Measurements from ENCODE around the gene BTRC.

BTRC gene

GRCh38 chr10:101446947-101447346 is 93.0 kb downstream of the BTRC start:
- no peak for DNase-seq

DNA sequence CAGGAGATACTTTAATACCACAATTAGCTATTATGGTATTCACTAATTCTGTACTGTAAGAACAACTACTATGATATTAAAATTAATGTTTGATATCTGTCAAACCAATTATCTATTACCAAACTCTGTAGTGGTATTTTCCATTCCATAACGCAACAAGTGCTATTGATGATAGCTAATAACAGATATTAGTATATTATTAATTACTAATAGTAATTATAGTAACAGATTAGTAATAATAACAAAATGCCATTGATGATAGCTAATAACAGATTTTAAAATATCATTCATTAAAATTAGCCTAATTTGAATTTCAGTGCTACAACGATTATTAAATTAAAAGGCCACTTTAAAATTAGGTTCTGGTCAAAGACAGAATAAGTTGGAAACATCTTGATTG is 93.5 kb downstream of the BTRC start:
- no peak for DNase-seq

GRCh38 chr10:101450277-101451080 is 96.5 kb downstream of the BTRC start:
- no peak for DNase-seq

DNA sequence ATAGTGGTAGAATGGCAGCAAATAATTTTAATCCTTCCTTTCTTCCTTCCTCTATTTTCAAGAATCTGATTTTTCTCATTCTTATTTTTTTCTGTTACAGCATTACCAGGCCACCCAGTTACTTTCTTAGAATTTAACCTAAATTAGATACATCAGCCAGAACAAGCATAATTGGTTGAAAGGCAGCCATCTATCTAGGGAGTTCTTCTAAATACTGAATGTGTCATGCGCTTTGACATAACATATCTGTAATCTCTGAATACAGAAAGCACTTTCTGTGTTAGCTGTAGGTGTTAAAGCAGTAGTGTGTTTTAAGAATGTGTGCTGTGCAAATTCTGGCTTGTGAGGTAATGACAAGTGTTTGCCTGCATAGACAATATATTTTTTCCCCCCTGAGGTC is 97.3 kb downstream of the BTRC start:
- no peak for DNase-seq

DNA sequence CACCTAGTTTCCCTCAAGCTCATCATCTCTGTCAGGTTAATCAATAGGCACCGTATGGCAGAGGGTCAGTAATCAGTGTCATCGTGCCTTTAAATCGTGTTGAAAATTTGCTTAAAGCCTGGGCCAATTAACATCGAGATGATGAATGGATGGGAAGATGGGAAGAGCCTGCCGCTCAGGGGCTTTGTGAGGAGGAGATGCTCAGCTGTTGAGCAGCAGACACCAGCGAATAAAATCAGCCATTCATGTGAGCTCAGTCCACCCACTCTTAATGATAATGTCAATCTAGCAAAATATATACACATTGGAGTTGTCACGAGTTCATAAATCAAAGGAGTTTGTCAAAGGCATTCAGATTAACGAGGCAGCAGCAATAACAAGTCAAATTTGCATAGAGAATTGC is 97.7 kb downstream of the BTRC start:
- no peak for DNase-seq

GRCh38 chr10:101452176-101452575 is 98.2 kb downstream of the BTRC start:
- DNase-seq, result no peak

DNA sequence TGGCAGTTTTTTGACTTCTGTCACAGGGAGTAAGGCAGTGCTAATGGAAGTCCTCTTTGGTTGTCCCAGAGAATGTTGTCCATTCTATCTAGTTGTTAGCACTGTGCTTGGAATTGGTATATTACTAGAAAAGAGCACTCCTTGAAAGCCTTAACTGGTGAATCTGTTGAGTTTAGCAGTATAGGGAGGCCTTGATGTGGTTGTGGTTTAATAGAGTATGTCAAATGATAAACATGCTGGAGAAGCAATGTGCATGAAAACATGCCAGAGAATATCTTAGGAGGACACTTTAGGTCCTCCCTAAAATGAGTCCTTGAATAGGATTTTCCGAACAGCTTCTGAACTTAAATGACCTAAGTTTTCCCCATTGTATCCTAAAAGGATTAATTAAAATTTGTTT is 98.6 kb downstream of the BTRC start:
- no peak for DNase-seq

GRCh38 chr10:101453318-101453717 is 99.4 kb downstream of the BTRC start:
- no peak for DNase-seq

DNA sequence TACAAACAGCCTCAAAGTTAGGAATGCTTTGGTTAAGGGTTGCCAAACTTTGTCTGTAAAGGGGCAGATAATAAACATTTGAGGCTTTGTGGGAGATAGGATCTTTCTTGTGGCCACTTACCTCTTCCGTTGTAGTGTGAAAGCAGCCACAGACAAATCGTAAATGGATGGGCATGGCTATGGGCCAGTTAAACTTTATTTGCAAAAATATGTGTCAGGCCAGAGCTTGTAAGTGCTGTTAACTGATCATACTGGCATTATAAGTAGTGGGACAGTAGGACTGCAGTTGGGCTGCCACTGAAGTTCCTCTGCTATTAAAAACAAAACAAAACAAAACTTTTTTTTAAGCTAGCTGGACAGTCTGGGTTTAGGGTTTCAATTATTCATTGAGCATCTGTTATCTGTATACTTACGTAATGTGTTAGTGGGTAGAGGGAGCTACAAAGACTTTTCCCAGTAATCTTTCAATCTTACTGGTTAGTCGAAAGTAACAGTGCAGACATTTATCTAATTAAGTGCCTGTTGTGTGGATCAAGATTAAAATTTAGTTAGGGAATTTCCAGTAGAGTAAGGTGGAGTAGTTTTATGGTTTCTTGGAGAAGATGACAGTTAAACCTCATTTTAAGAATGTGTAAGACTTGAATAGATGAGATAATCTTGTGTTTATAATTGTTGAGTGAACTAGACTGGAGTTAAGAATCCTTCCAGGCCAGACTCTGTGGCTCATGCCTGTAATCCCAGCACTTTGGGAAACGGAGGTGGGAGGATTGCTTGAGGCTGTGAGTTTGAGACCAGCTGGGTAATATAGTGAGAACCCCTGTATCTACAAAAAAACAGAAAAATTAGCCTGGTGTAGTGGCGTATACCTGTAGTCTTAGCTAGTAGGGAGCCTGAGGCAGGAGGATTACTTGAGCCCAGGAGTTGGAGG is 100.1 kb downstream of the BTRC start:
- no peak for DNase-seq

- DNase-seq, result no peak
These were observed 104.9 kb downstream of the BTRC start for GRCh38 chr10:101458869-101459268.

GRCh38 chr10:101464082-101464481 is 110.1 kb downstream of the BTRC start:
- no peak for DNase-seq

GRCh38 chr10:101464599-101464998 is 110.6 kb downstream of the BTRC start:
- no peak for DNase-seq

- no peak for DNase-seq
These were observed 112.3 kb downstream of the BTRC start for GRCh38 chr10:101466016-101466912.

DNA sequence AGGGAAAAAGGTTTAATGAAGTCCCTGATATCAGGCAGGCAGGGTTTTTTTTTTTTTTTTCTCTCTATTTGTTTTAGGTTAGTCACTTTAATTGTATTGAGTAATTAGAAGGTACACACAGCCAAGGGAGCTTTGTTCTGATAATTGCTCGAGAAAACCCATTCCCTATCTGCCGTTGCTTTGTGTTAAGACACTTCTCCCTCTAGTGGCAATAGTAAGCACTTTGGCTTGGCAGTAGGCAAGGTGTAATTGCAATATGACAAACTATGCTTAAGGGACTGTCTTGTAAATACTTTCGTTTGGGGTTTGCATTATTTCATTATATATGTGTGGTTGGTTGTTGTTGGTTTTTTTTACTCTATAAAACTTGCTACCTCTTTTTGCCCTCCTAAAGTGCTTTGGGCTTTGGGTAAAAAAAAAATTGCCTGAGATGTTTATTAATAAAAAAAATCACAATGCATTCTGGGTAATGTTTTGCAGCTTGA is 113.4 kb downstream of the BTRC start:
- no peak for DNase-seq

GRCh38 chr10:101468159-101468558 is 114.2 kb downstream of the BTRC start:
- DNase-seq, result no peak

DNA sequence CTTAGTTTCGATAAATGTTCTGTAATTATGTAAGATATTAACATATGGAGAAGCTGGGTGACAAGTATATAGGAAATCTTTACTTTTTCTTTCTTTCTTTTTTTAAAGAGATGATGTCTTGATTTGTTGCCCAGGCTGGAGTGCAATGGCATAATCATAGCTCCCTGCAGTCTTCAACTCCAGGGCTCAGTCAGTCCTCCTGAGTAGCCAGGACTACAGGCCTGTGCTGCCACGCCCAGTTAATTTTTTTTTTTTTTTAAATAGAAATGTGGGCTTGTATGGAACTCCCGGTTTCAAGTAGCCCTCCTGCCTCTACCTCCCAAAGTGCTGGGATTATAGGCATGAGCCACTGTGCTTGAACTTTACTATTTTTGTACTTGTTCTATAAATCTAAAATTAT is 122.4 kb downstream of the BTRC start:
- DNase-seq, result no peak

DNA sequence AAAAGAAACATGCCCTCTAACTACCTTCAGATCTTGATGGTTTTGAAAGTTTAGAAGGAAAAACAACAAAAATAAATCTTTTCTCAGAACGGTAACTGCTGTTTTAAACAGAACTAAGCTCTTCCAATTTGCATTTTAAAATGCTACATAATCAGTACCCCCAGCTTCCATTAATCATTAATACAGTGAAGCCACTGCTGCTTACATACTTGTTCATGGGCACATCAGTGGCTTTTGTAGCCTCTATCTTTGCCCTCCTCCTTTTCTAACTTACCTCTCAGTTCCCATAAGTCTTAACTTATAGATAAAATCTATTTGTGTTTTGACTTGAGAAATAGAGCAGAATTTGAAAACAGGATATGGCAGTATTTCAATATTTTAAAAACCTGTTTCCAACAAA is 125.0 kb downstream of the BTRC start:
- no peak for DNase-seq

DNA sequence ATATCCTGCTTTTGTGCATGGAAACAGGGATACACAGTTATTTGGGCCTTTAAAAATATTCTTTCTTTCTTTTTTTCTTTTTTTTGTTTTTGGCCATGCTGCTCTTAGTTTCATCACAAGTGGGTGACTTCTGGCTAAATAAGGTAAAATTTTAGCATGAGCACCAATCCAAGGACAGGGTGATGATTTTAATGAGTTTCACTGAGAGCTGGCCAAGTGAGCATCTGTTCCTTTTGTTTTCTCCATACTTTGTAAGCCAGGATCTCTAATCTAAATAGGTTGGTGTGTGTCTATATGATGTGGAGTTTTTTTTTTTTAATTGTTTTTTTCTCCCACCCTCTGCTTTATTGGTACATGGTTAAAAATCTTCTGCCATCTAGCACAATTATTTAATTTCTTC is 127.3 kb downstream of the BTRC start:
- DNase-seq, result no peak

DNA sequence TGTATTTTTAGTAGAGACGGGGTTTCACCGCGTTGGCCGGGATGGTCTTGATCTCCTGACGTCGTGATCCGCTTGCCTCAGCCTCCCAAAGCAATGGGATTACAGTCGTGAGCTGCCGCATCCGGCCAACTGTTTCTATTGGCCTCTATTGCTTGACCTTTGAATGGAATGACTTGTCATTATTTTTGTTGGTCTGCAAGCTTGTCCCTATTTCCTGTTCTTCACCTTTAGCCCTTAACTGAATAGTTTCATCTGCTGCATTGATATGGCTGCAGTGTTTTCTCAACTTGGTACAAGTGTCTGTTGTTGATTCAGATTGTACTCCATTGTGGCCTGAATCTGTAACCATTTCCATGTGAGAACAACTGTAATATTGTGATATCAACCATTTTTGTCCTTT is 128.6 kb downstream of the BTRC start:
- no peak for DNase-seq

- no peak for DNase-seq
These were observed 130.3 kb downstream of the BTRC start for GRCh38 chr10:101484175-101484745.

DNA sequence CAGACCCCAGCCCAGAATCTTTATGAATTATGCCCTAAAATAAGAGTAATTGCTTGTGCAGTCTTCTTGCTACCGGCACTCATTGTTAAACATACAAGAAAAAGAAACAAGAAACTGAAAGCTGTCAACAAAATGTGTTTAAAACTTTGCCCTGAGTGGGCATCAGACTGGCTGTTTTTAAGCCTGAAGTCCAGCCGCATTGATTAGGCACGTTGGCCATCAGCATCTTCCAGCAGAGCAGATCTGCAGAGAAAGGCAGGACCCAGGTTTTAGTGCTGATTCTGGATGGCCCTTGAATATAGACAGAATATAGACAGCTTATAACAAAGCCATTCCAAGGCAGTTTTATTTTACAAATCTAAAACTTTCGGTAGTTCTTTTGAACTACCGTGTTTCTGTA is 131.2 kb downstream of the BTRC start:
- DNase-seq, result no peak

All from activated T-cell treated with anti-CD3 and anti-CD28 coated beads, Interleukin-2, amount 50 U/mL, for 1 hour (primary cell).